HUES64 (cell line): ENCODE data around the gene RNASE1.
"Not testable (repeated sequence)": the region's sequence is repeated elsewhere in the genome, so short reads cannot be mapped to it uniquely, and the experiment has no call there.

Experiments
- H3K27ac ChIP-seq: 2 replicates; pipeline ENCODE4 v1.7.0; 2013; ENCODE audit warnings: low read depth, low read length, inconsistent platforms
- H3K27me3 ChIP-seq: 2 replicates; pipeline ENCODE4 v1.6.1; 2013; ENCODE audit warnings: mild to moderate bottlenecking, low read length; ENCODE audit not compliant: insufficient read depth
- H3K36me3 ChIP-seq: 2 replicates; pipeline ENCODE4 v1.6.1; 2013; ENCODE audit warnings: mild to moderate bottlenecking, low read length; ENCODE audit not compliant: insufficient read depth
- H3K4me1 ChIP-seq: 2 replicates; pipeline ENCODE4 v1.6.1; 2013; ENCODE audit warnings: mild to moderate bottlenecking, low read length, moderate library complexity; ENCODE audit not compliant: insufficient read depth
- H3K4me3 ChIP-seq: 2 replicates; pipeline ENCODE4 v1.5.1; 2013; ENCODE audit warnings: mild to moderate bottlenecking, low read length, moderate library complexity
- H3K9ac ChIP-seq: 2 replicates; pipeline ENCODE4 v1.6.1; 2013; ENCODE audit warnings: mild to moderate bottlenecking, low read depth, low read length
- H3K9me3 ChIP-seq: 2 replicates; pipeline ENCODE4 v1.6.1; 2013; ENCODE audit warnings: low read depth, low read length; ENCODE audit not compliant: insufficient read depth
- WGBS: fragments of 150-250, 120-280 bp; methylation state at CpG from one replicate; pipeline ENCODE4 v1.1.7; 2013; ENCODE audit warnings: missing lambda C conversion rate; 5-methylcytosine and 5-hydroxymethylcytosine counted together

Gene RNASE1

GRCh38 chr14:20769421-20769820 lies 33.2 kb downstream of the RNASE1 start:
- no peak overlapping the region for H3K4me3 ChIP-seq

GRCh38 chr14:20768593-20768892 lies 34.1 kb downstream of the RNASE1 start:
- Histone ChIP-seq H3K9me3 (no peaks in the 10 kb centered on the region; the same call in 1 of the 2 replicates), H3K4me1 (peaks cover 4% of the 10 kb centered on the region; the same call in 1 of the 2 replicates), H3K36me3 (no peaks in the 10 kb centered on the region), H3K27me3 (no peaks in the 10 kb centered on the region), H3K4me3 (no peak overlapping the region), H3K9ac (no peak overlapping the region), H3K27ac (no peak overlapping the region)
- WGBS = 94% methylated on average over 3 of the region's 3 CpGs

More at GRCh38 chr14:20769421-20769820, 33.2 kb downstream of the RNASE1 start:
- no peak overlapping the region for H3K9ac ChIP-seq
- no peaks in the 10 kb centered on the region; the same call in 1 of the 2 replicates for H3K9me3 ChIP-seq
- 95% methylated on average over 3 of the region's 3 CpGs for WGBS
- no peaks in the 10 kb centered on the region for H3K27me3 ChIP-seq
- H3K36me3 ChIP-seq = no peaks in the 10 kb centered on the region
- no peak overlapping the region for H3K27ac ChIP-seq
- peaks cover 12% of the 10 kb centered on the region for H3K4me1 ChIP-seq

GRCh38 chr14:20760950-20761349 lies 41.7 kb downstream of the RNASE1 start:
- Histone ChIP-seq H3K9me3 (no peaks in the 10 kb centered on the region), H3K27me3 (no peaks in the 10 kb centered on the region), H3K4me1 (peaks cover 19% of the 10 kb centered on the region), H3K36me3 (no peaks in the 10 kb centered on the region), H3K4me3 (no peak overlapping the region), H3K27ac (no peak overlapping the region), H3K9ac (no peak overlapping the region)

- H3K27me3 ChIP-seq, H3K36me3 ChIP-seq, H3K9me3 ChIP-seq, H3K27ac ChIP-seq, H3K4me3 ChIP-seq, H3K9ac ChIP-seq: not testable (repeated sequence)
- peaks cover 19% of the 10 kb centered on the region for H3K4me1 ChIP-seq
- WGBS = 98% methylated on average over 2 of the region's 5 CpGs
These were observed 43.2 kb downstream of the RNASE1 start for GRCh38 chr14:20759465-20759864.

GRCh38 chr14:20757965-20758364 lies 44.7 kb downstream of the RNASE1 start:
- Histone ChIP-seq H3K27me3 (no peaks in the 10 kb centered on the region), H3K27ac (no peak overlapping the region), H3K9ac (no peak overlapping the region), H3K4me3 (no peak overlapping the region), H3K36me3 (no peaks in the 10 kb centered on the region), H3K4me1 (peaks cover 19% of the 10 kb centered on the region), H3K9me3 (peaks cover 7% of the 10 kb centered on the region; the same call in 1 of the 2 replicates)
- 64% methylated on average over 4 of the region's 4 CpGs for WGBS

- WGBS = 87% methylated on average over 6 of the region's 6 CpGs
These were observed 47.6 kb downstream of the RNASE1 start for GRCh38 chr14:20755037-20755436.

GRCh38 chr14:20754308-20754707 lies 48.3 kb downstream of the RNASE1 start:
- 97% methylated on average over 1 of the region's 2 CpGs for WGBS
- no peak overlapping the region for H3K9ac ChIP-seq
- no peaks in the 10 kb centered on the region for H3K27me3 ChIP-seq
- H3K4me3 ChIP-seq = no peak overlapping the region
- H3K27ac ChIP-seq = no peak overlapping the region
- H3K36me3 ChIP-seq = no peaks in the 10 kb centered on the region
- H3K4me1 ChIP-seq = peaks cover 9% of the 10 kb centered on the region; the same call in 1 of the 2 replicates
- H3K9me3 ChIP-seq = peaks cover 22% of the 10 kb centered on the region

More at GRCh38 chr14:20755037-20755436, 47.6 kb downstream of the RNASE1 start:
- peaks cover 9% of the 10 kb centered on the region; the same call in 1 of the 2 replicates for H3K4me1 ChIP-seq
- H3K27me3 ChIP-seq = no peaks in the 10 kb centered on the region
- no peak overlapping the region for H3K4me3 ChIP-seq
- no peak overlapping the region for H3K27ac ChIP-seq
- H3K36me3 ChIP-seq = no peaks in the 10 kb centered on the region
- H3K9ac ChIP-seq = no peak overlapping the region
- peaks cover 22% of the 10 kb centered on the region for H3K9me3 ChIP-seq

GRCh38 chr14:20751963-20752562 lies 50.6 kb downstream of the RNASE1 start:
- H3K36me3 ChIP-seq = no peaks in the 10 kb centered on the region
- no peak overlapping the region for H3K9ac ChIP-seq
- H3K4me1 ChIP-seq = no peaks in the 10 kb centered on the region
- H3K9me3 ChIP-seq = peaks cover 22% of the 10 kb centered on the region
- H3K27ac ChIP-seq = no peak overlapping the region
- no peak overlapping the region for H3K4me3 ChIP-seq
- no peaks in the 10 kb centered on the region for H3K27me3 ChIP-seq
- 92% methylated on average over 5 of the region's 5 CpGs for WGBS
